K562 (cell line): ENCODE results near the gene PAN2. TPM values are rescaled to one million over a fixed set of nuclear protein-coding genes. Genes with fewer than 3 reads are reported as not detected.
A peak's percentile ranks its signal among the peaks of the same experiment; 100 is the strongest.

Experiments used
- ATAC-seq: fragments of 200-7000 bp; cut with Tn5 transposase; 3 replicates; pipeline ENCODE4 v1.9.1; 2020; ENCODE audit warnings: moderate library complexity
- BruUV-seq: library from RNA; stranded (reverse); fragments of 400-500 nt; replicated peaks from 2 replicates; lab custom pipeline; 2021; lab: Mats Ljungman, UMichigan
- CTCF ChIA-PET: fragments of 300-600 bp; formaldehyde crosslinking; extraction: SDS; loops from one replicate; lab custom pipeline; 2021; ENCODE audit warnings: low intra/inter-chr PET ratio; lab: Yijun Ruan, JAX
- POLR2A ChIA-PET: fragments of 300-600, 350-650 bp; sonication (Branson Sonifier 250); formaldehyde crosslinking; extraction: SDS; loops from one replicate; lab custom pipeline; 2021; ENCODE audit warnings: antibody characterized with exemption, inconsistent platforms; lab: Yijun Ruan, JAX
- DNase-seq, 4 experiments: peaks; one replicate each; pipeline versions ENCODE4 v3.0.0 to v3.0.0-alpha.2; 2011 to 2018; ENCODE audit warnings: low spot score in 3 of 4, mixed read lengths in 3 of 4; ENCODE audit errors: extremely low read depth in 1 of 4
- FAIRE-seq: peaks from 2 replicates; lab custom pipeline; 2011; peaks lifted over from hg19 to GRCh38; lab: Jason Lieb, UNC
- H2AFZ ChIP-seq: 2 replicates; pipeline ENCODE4 v1.6.0; 2011; ENCODE audit warnings: low read depth, low read length, control low read depth, inconsistent platforms
- H3K27ac ChIP-seq: fragments of 200-600 bp; 3 replicates; pipeline ENCODE4 v1.8.0; 2011; ENCODE audit warnings: low read depth, mild to moderate bottlenecking, control low read depth, inconsistent platforms, low read length, moderate library complexity, mixed read lengths; ENCODE audit errors: extremely low read depth
- H3K27me3 ChIP-seq, 2 experiments: fragments of 300-600 bp in 1 of 2; 2 replicates in 1 of 2; 3 replicates in 1 of 2; pipeline versions ENCODE4 v1.6.0 to v1.8.0; 2011; ENCODE audit warnings: inconsistent platforms in 2 of 2, low read length in 2 of 2, mild to moderate bottlenecking in 1 of 2, mixed read lengths in 1 of 2, moderate library complexity in 1 of 2; ENCODE audit not compliant: control insufficient read depth in 2 of 2, insufficient read depth in 2 of 2
- H3K36me3 ChIP-seq: fragments of 300-600 bp; 3 replicates; pipeline ENCODE4 v1.8.0; 2011; ENCODE audit warnings: mild to moderate bottlenecking, low read length, inconsistent platforms; ENCODE audit not compliant: control insufficient read depth, insufficient read depth
- H3K4me1 ChIP-seq, 2 experiments: fragments of 200-600 bp in 1 of 2; replicated peaks in 1 of 2; 2 replicates in 1 of 2; 3 replicates in 1 of 2; pipeline versions ENCODE4 v1.5.1 to v1.8.0; 2011; ENCODE audit warnings: inconsistent platforms in 2 of 2, low read length in 2 of 2, mild to moderate bottlenecking in 1 of 2, mixed read lengths in 1 of 2, moderate library complexity in 1 of 2; ENCODE audit not compliant: control insufficient read depth in 2 of 2, insufficient read depth in 2 of 2
- H3K4me2 ChIP-seq: 2 replicates; pipeline ENCODE4 v1.6.1; 2011; ENCODE audit warnings: low read length, control low read depth, inconsistent platforms, mixed read lengths; ENCODE audit not compliant: insufficient read depth
- H3K4me3 ChIP-seq: fragments of 200-600 bp; sonication (generic), shearing (Covaris generic); 2 replicates; pipeline ENCODE4 v1.5.1; 2016; ENCODE audit warnings: control low read depth, inconsistent platforms
- H3K79me2 ChIP-seq: fragments of 200-600 bp; 3 replicates; pipeline ENCODE4 v1.8.0; 2011; ENCODE audit warnings: low read length, inconsistent platforms; ENCODE audit not compliant: control insufficient read depth, insufficient read depth
- H3K9ac ChIP-seq, 2 experiments: 2 replicates each; pipeline versions ENCODE4 v1.6.0 to v1.6.1; 2011; ENCODE audit warnings: low read depth in 2 of 2, low read length in 2 of 2, control low read depth in 1 of 2, inconsistent platforms in 1 of 2, mild to moderate bottlenecking in 1 of 2, mixed read lengths in 1 of 2; ENCODE audit not compliant: insufficient read depth in 1 of 2
- H3K9me1 ChIP-seq: one replicate; pipeline ENCODE4 v1.6.0; 2011; ENCODE audit warnings: inconsistent platforms, mild to moderate bottlenecking, low read length, moderate library complexity; ENCODE audit not compliant: control insufficient read depth, insufficient read depth
- H3K9me3 ChIP-seq: replicated peaks from 2 replicates; pipeline ENCODE4 v1.5.1; 2011; ENCODE audit warnings: low read depth, low read length, inconsistent platforms; ENCODE audit not compliant: control insufficient read depth, insufficient read depth
- H4K20me1 ChIP-seq: replicated peaks from 2 replicates; pipeline ENCODE4 v1.6.1; 2011; ENCODE audit warnings: low read length, inconsistent platforms, mixed read lengths; ENCODE audit not compliant: control insufficient read depth, insufficient read depth
- EP400 ChIP-seq: fragments of 450-650 bp; IDR thresholded peaks from 2 replicates; pipeline ENCODE4 v1.6.1; 2017; ENCODE audit warnings: antibody characterized with exemption, mild to moderate bottlenecking, moderate library complexity
- ERF ChIP-seq: fragments of 450-650 bp; formaldehyde crosslinking; IDR thresholded peaks from 2 replicates; pipeline ENCODE4 v1.4.0; 2020; ENCODE audit warnings: mild to moderate bottlenecking, mixed read lengths
- ESRRB ChIP-seq: fragments of 250-450 bp; sonication (Bioruptor Pico); IDR thresholded peaks from 2 replicates; pipeline ENCODE4 v1.5.0; 2020; ENCODE audit warnings: mild to moderate bottlenecking, moderate library complexity, borderline replicate concordance
- PBX2 ChIP-seq, 2 experiments: IDR thresholded peaks in 1 of 2; conservative IDR thresholded peaks in 1 of 2; 2 replicates each; pipeline ENCODE4 v1.6.1; 2016; ENCODE audit warnings: low read depth in 2 of 2, mild to moderate bottlenecking in 1 of 2, missing compliant biosample characterization in 1 of 2, missing genetic modification characterization in 1 of 2, moderate library complexity in 1 of 2
- TEAD4 ChIP-seq, 2 experiments: sonication (generic) in 1 of 2; formaldehyde crosslinking in 1 of 2; IDR thresholded peaks; 2 replicates each; pipeline versions ENCODE4 v1.6.1 to v1.8.0; 2012 to 2022; ENCODE audit warnings: borderline replicate concordance in 1 of 2, inconsistent platforms in 1 of 2, low read length in 1 of 2, mild to moderate bottlenecking in 1 of 2, missing genetic modification reagents in 1 of 2
- TOE1 ChIP-seq, 2 experiments: fragments of 450-650 bp in 1 of 2; sonication (generic) in 1 of 2; formaldehyde crosslinking in 1 of 2; IDR thresholded peaks; 2 replicates each; pipeline versions ENCODE4 v1.7.1 to v1.8.0; 2016 to 2022; ENCODE audit warnings: borderline replicate concordance in 2 of 2, mild to moderate bottlenecking in 2 of 2, antibody characterized with exemption in 1 of 2, inconsistent platforms in 1 of 2, low read depth in 1 of 2, missing genetic modification reagents in 1 of 2, moderate library complexity in 1 of 2
- TRIM24 ChIP-seq, 2 experiments: fragments of 450-650 bp; IDR thresholded peaks; 2 replicates each; pipeline ENCODE4 v1.6.1; 2016
- ZFP36 ChIP-seq: fragments of 150-350 bp; IDR thresholded peaks from 2 replicates; pipeline ENCODE4 v1.6.1; 2018; ENCODE audit warnings: low read length, low read depth; ENCODE audit not compliant: partially characterized antibody
- WGBS: fragments of 100-300 bp; shearing (Covaris generic); methylation state at CpG from one replicate; pipeline ENCODE4 v1.1.6; 2016; ENCODE audit warnings: low coverage, mixed read lengths; ENCODE audit not compliant: insufficient coverage; ENCODE audit errors: missing lambda C conversion rate; 5-methylcytosine and 5-hydroxymethylcytosine counted together
- in situ Hi-C: fragments of 300-500 bp; cut with MboI; formaldehyde crosslinking; loops from 4 replicates; pipeline ENCODE4 v1.15.0; 2018; ENCODE audit warnings: inconsistent platforms, mixed read lengths
- intact Hi-C: fragments of 100-400 bp; cut with micrococcal nuclease; formaldehyde crosslinking; loops from 2 replicates; pipeline ENCODE4 v1.14.2; 2022
- polyA plus RNA-seq, 8 experiments: library from polyadenylated mRNA; depleted of rRNA in 4 of 8; stranded (reverse) in 5 of 8; unstranded in 3 of 8; fragments of >200 nt; fragmentation: Nextera tagmentation in 2 of 8; fragmentation: Illumina TruSeq in 1 of 8; extraction: Ambion mirVana in 2 of 8; extraction: Trizol in 1 of 8; gene quantifications; 2 replicates each; pipeline versions ENCODE4 v1.2.1 to v1.2.3, GENCODE V29; 2011 to 2014; ENCODE audit warnings: inconsistent platforms in 1 of 8, missing spikeins in 1 of 8
- total RNA-seq, 7 experiments: library from RNA; depleted of rRNA in 6 of 7; stranded (reverse); fragments of >200 nt in 6 of 7; fragmentation: Illumina TruSeq in 2 of 7; extraction: Trizol in 2 of 7; gene quantifications; 2 replicates each; pipeline versions ENCODE4 v1.2.1 to v1.2.3, GENCODE V29; 2011 to 2021; ENCODE audit warnings: low replicate concordance in 1 of 7
- TF ChIP-seq, protein P1 (sequence below): fragments of 450-650 bp; IDR thresholded peaks from 2 replicates; pipeline ENCODE4 v1.6.1; 2016

PAN2 gene
- total and polyA plus RNA-seq, 9 of the 15 experiments (the other 6 are each of a cell fraction or from before 2014, with no cell fraction given): 15.0 to 66.1 (median 25.9) TPM

- Histone ChIP-seq H2AFZ (no peak overlapping the region; the same call in 1 of the 2 replicates), H3K27me3 (no peaks in the 10 kb centered on the region), H3K27ac (peak overlapping the region; percentile 98), H3K36me3 (peaks cover 54% of the 10 kb centered on the region), H3K9me3 (no peaks in the 10 kb centered on the region), H3K4me1 (peaks cover 22 to 42% of the 10 kb centered on the region in 2 experiments), H3K79me2 (peaks cover 66% of the 10 kb centered on the region), H3K4me2 (peak overlapping the region; percentile 80), H3K4me3 (peak overlapping the region; percentile 64), H3K9me1 (no peaks in the 10 kb centered on the region), H4K20me1 (peaks cover 3% of the 10 kb centered on the region; the same call in 1 of the 2 replicates), H3K9ac (peak overlapping the region; percentile 76 to 87)
- no TSS peak for BruUV-seq
- 39% methylated on average over 5 of the region's 5 CpGs for WGBS
- POLR2A ChIA-PET: interaction anchor here (0.6 to 3.2 kb wide), 8 partner anchors 9 to 161 kb away, joined by 3 to 18 read pairs (median 3); partner anchors contain the start of gene CNPY2
- FAIRE-seq (no peak), ATAC-seq (no peak), DNase-seq (no peak)
- intact Hi-C loops: no loop called here
- in situ Hi-C loops: no loop called here
- CTCF ChIA-PET: interaction anchor here (0.6 kb wide), 1 partner anchor 248 kb away, joined by 4 read pairs; no protein-coding TSS in a partner anchor
- TF ChIP-seq PBX2 (CRISPR knock-in tag; IDR thresholded peaks at IDR 0.05; ENCODE audit: low read depth) (no peak), PBX2 (tag; conservative IDR thresholded peaks at IDR 0.05; ENCODE audit: low read depth) (0 out of 2 replicates have a peak, but pooled peaks have one; percentile 32), TOE1 (IDR thresholded peaks at IDR 0.05; ENCODE audit: borderline replicate concordance) (no peak), TOE1 (CRISPR knock-in tag; IDR thresholded peaks at IDR 0.05; ENCODE audit: borderline replicate concordance, low read depth) (no peak), TRIM24 (IDR thresholded peaks at IDR 0.05) (no peak), ERF (CRISPR knock-in tag) (no peak), EP400 (no peak), TEAD4 (IDR thresholded peaks at IDR 0.05; ENCODE audit: low read length) (0 out of 2 replicates have a peak, but pooled peaks have one; percentile 5), TEAD4 (CRISPR knock-in tag; IDR thresholded peaks at IDR 0.05; ENCODE audit: borderline replicate concordance) (no peak), ZFP36 (no peak), ESRRB (CRISPR knock-in tag) (no peak)
- TF ChIP-seq, protein P1, sequence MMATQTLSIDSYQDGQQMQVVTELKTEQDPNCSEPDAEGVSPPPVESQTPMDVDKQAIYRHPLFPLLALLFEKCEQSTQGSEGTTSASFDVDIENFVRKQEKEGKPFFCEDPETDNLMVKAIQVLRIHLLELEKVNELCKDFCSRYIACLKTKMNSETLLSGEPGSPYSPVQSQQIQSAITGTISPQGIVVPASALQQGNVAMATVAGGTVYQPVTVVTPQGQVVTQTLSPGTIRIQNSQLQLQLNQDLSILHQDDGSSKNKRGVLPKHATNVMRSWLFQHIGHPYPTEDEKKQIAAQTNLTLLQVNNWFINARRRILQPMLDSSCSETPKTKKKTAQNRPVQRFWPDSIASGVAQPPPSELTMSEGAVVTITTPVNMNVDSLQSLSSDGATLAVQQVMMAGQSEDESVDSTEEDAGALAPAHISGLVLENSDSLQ: peak; percentile 84
These were observed 35.0 kb downstream of the PAN2 start for GRCh38 chr12:56298828-56299227.
